CD4-positive, alpha-beta T cell (primary cell): ENCODE measurements around the gene ZNF614. TPM values are rescaled to one million over a fixed set of nuclear protein-coding genes. Genes with fewer than 3 reads are reported as not detected.
A peak's percentile ranks its signal among the peaks of the same experiment; 100 is the strongest.
"Not testable (repeated sequence)": the region's sequence is repeated elsewhere in the genome, so short reads cannot be mapped to it uniquely, and the experiment has no call there.

Source experiments
- ATAC-seq: fragments of 200-7000 bp; cut with Tn5 transposase; one replicate; pipeline ENCODE4 v1.10.0; 2022; ENCODE audit warnings: mild to moderate bottlenecking; ENCODE audit not compliant: poor library complexity
- CTCF ChIA-PET: fragments of 350-600 bp; sonication (Branson Sonifier 250); formaldehyde crosslinking; loops from one replicate; lab custom pipeline; 2021; ENCODE audit warnings: antibody characterized with exemption, inconsistent platforms; lab: Charles Lee
- POLR2A ChIA-PET: fragments of 350-600 bp; sonication (Branson Sonifier 250); formaldehyde crosslinking; loops from one replicate; lab custom pipeline; 2021; ENCODE audit warnings: antibody characterized with exemption, inconsistent platforms; lab: Charles Lee
- DNase-seq, 14 experiments: peaks; one replicate each; pipeline ENCODE4 v3.0.0-alpha.2; 2013 to 2020; ENCODE audit warnings: mixed read lengths in 2 of 14
- H3K27ac ChIP-seq, 2 donors: one replicate each; pipeline versions ENCODE4 v1.5.1 to v1.7.0; 2013; ENCODE audit warnings: low read length in 2 of 2, low read depth in 1 of 2, mild to moderate bottlenecking in 1 of 2
- H3K27me3 ChIP-seq, 2 experiments: 1 replicate in 1 of 2; 2 replicates in 1 of 2; pipeline versions ENCODE4 v1.6.1 to v1.7.0; 2013; ENCODE audit warnings: low read length in 2 of 2, control low read depth in 1 of 2, mild to moderate bottlenecking in 1 of 2, moderate library complexity in 1 of 2; ENCODE audit not compliant: insufficient read depth in 2 of 2, control insufficient read depth in 1 of 2
- H3K36me3 ChIP-seq: one replicate; pipeline ENCODE4 v1.6.1; 2013; ENCODE audit warnings: low read length, control low read depth; ENCODE audit not compliant: insufficient read depth
- H3K4me1 ChIP-seq: one replicate; pipeline ENCODE4 v1.6.1; 2013; ENCODE audit warnings: low read length, control low read depth; ENCODE audit not compliant: insufficient read depth
- H3K4me3 ChIP-seq: one replicate; pipeline ENCODE4 v1.5.1; 2013; ENCODE audit warnings: mild to moderate bottlenecking, low read length, moderate library complexity
- H3K9me3 ChIP-seq, 2 experiments: 1 replicate in 1 of 2; 2 replicates in 1 of 2; pipeline versions ENCODE4 v1.6.1 to v1.7.0; 2013; ENCODE audit warnings: low read length in 2 of 2, mild to moderate bottlenecking in 2 of 2, control low read depth in 1 of 2, moderate library complexity in 1 of 2; ENCODE audit not compliant: control insufficient read depth in 1 of 2, insufficient read depth in 1 of 2
- H3K27ac Mint-ChIP-seq: one replicate; pipeline ENCODE4 v1.8.0; 2020; ENCODE audit warnings: mixed read lengths
- H3K27me3 Mint-ChIP-seq: one replicate; pipeline ENCODE4 v1.8.0; 2021; ENCODE audit warnings: mixed read lengths
- H3K36me3 Mint-ChIP-seq: one replicate; pipeline ENCODE4 v1.8.0; 2021; ENCODE audit warnings: low read depth, mixed read lengths
- H3K4me1 Mint-ChIP-seq: one replicate; pipeline ENCODE4 v1.8.0; 2021; ENCODE audit warnings: low read depth, mixed read lengths
- H3K4me3 Mint-ChIP-seq: one replicate; pipeline ENCODE4 v1.8.0; 2020; ENCODE audit warnings: mild to moderate bottlenecking, mixed read lengths
- H3K9me3 Mint-ChIP-seq: one replicate; pipeline ENCODE4 v1.8.0; 2020; ENCODE audit warnings: mixed read lengths
- intact Hi-C, 2 experiments: fragments of 100-400 bp; cut with DNase I in 1 of 2; cut with micrococcal nuclease in 1 of 2; formaldehyde crosslinking; loops; one replicate each; pipeline versions ENCODE4 v1.15.1 to v1.9.0; 2023 to 2025; cut with DNase I, micrococcal nuclease
- total RNA-seq, 174 experiments: library from RNA in 2 of 174; stranded (reverse) in 2 of 174; gene quantifications; one replicate each; pipeline ENCODE4 v1.2.3 and lab custom pipeline; 2021 to 2026
- TF ChIP-seq, protein P1 (sequence below): fragments of 200-600 bp; IDR thresholded peaks from one replicate; pipeline ENCODE4 v1.8.0; 2022; ENCODE audit warnings: antibody characterized with exemption, mild to moderate bottlenecking

Gene ZNF614
- total RNA-seq, 2 experiments from 2014 or later: 9.7 to 10.5 TPM

DNA sequence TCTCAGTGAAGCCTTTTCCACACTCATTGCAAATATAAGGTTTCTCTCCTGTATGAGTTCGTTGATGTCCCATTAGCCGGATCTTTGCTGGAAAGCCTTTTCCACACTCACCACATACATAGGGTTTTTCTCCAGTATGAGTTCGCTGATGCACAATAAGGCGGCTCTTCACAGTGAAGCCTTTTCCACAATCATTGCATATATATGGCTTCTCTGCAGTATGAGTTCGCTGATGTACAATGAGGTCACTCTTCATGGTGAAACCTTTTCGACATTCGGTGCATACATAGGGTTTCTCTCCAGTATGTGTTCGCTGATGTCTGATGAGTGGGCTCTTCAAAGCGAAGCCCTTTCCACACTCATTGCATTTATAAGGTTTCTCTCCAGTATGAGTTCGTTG, 34.8 kb downstream of the ZNF614 start:
- ChIA-PET POLR2A (no interaction called here), CTCF (no interaction called here)
- Mint-ChIP-seq H3K4me1 (no peaks in the 10 kb centered on the region), H3K9me3 (peaks cover 26% of the 10 kb centered on the region), H3K27ac (no peak overlapping the region), H3K36me3 (peaks cover 95% of the 10 kb centered on the region), H3K4me3 (no peak overlapping the region), H3K27me3 (no peaks in the 10 kb centered on the region)
- DNase-seq: no peak
- Histone ChIP-seq H3K9me3 (peaks cover 42 to 98% of the 10 kb centered on the region in 2 experiments), H3K27me3 (no peaks in the 10 kb centered on the region), H3K36me3 (peaks cover 45% of the 10 kb centered on the region), H3K4me3 (no peak overlapping the region), H3K27ac (no peak overlapping the region), H3K4me1 (no peaks in the 10 kb centered on the region)
- no peak for ATAC-seq
- TF ChIP-seq, protein P1, sequence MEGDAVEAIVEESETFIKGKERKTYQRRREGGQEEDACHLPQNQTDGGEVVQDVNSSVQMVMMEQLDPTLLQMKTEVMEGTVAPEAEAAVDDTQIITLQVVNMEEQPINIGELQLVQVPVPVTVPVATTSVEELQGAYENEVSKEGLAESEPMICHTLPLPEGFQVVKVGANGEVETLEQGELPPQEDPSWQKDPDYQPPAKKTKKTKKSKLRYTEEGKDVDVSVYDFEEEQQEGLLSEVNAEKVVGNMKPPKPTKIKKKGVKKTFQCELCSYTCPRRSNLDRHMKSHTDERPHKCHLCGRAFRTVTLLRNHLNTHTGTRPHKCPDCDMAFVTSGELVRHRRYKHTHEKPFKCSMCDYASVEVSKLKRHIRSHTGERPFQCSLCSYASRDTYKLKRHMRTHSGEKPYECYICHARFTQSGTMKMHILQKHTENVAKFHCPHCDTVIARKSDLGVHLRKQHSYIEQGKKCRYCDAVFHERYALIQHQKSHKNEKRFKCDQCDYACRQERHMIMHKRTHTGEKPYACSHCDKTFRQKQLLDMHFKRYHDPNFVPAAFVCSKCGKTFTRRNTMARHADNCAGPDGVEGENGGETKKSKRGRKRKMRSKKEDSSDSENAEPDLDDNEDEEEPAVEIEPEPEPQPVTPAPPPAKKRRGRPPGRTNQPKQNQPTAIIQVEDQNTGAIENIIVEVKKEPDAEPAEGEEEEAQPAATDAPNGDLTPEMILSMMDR: no peak
- intact Hi-C loops: no loop called here

DNA sequence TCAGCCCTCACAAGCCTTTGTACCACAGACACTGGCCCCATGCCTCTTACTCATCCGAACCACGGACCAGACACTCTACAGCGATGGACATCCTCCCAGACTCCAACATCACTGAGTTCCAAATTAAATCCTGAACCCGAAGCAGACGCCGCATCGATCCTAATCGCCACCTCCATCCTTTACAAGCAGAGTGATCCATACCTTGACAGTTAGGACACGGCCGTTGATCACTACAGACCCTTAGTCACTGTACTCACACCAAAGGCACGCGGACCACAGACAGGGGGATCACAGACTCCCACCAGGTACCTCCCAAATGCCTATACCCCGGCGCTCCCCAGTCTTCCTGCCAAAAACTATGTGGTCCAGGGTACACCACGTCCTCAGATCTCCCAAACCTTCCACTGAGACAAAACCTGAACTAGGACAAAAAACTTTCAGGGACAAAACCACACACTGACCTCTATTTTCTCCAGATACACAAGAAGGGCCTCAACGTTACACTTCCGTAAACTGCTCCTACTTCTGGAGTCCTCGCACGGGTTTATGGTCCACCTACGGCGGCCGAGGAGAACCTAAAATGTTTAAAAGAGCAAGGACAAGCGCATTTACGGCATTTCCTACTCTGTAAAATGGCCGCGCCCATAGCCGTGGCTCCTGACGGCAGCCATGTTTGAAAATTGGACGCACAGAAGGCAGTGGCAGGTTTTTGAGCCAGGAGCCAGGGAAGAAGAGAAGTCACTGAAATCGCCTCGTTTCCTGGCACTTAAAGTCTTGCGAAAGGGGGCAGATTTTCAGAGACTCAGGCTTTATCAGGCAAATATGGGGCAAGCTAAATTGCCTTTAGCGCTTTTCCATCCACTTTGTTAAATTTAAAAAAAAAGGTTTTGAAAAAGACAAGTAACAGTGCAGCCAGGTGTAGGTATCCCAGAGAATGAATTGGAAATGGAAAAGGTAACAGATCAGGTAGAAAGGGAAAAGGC, 41.6 kb downstream of the ZNF614 start, which contains the start of gene ZNF350:
ZNF350 (minus strand) TSS at position 532 of the 983 bp plus-strand sequence. CDS start 12,480 bp downstream, outside the sequence.
- peak within 1 kb of the TSS; percentile 29 to 67 for H3K27ac ChIP-seq
- H3K4me1 Mint-ChIP-seq: peaks cover 24% of the 10 kb centered on the region
- H3K27ac Mint-ChIP-seq: peak within 1 kb of the TSS; percentile 78
- H3K27me3 ChIP-seq: no peaks in the 10 kb centered on the region
- intact Hi-C loops: loop anchor here (1.0 to 10.0 kb wide), 8 partner anchors 22 to 99 kb away; partner anchors contain the start of genes ZNF432 (in 2 of the 2), ZNF615 (in 2 of the 2), ZNF577 (in 1 of the 2) and ZNF613 (in 1 of the 2)
- TF ChIP-seq, protein P1: no peak
- peak within 1 kb of the TSS; percentile 88 for H3K4me3 ChIP-seq
- peaks cover 58 to 73% of the 10 kb centered on the region in 2 experiments for H3K9me3 ChIP-seq
- ATAC-seq (peak; percentile 99), DNase-seq (peak; percentile 76 to 97 (median 85))
- peaks cover 11% of the 10 kb centered on the region for H3K36me3 ChIP-seq
- H3K36me3 Mint-ChIP-seq: peaks cover 82% of the 10 kb centered on the region
- CTCF ChIA-PET: interaction anchor here (1.1 to 1.2 kb wide), 2 partner anchors 12 to 153 kb away, joined by 3 read pairs; partner anchors contain the start of gene ZNF616
- peaks cover 17% of the 10 kb centered on the region for H3K4me1 ChIP-seq
- peak within 1 kb of the TSS; percentile 92 for H3K4me3 Mint-ChIP-seq
- POLR2A ChIA-PET: interaction anchor here (0.9 to 1.1 kb wide), 3 partner anchors 21 to 82 kb away, joined by 3 to 4 read pairs (median 4); partner anchors contain the start of gene ZNF649
- H3K9me3 Mint-ChIP-seq: peaks cover 14% of the 10 kb centered on the region
- H3K27me3 Mint-ChIP-seq: no peaks in the 10 kb centered on the region

DNA sequence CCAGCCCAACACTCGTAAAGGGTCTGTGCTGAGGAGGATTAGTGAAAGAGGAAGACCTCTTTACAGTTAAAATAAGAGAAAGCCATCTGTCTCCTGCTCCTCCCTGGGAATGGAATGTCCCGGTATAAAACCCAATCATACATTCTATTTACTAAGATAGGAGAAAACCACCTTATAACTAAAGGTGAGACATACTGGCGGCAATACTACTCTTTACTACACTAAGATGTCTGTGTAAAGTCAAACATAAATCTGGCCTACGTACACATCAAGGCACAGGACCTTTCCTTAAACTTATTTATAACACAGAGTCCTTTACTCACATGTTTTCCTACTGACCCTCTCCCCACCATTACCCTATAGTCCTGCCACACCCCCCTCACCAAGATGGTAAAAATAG, 44.8 kb downstream of the ZNF614 start:
- Histone ChIP-seq H3K27me3 (no peaks in the 10 kb centered on the region), H3K27ac (no peak overlapping the region), H3K4me1 (peaks cover 17% of the 10 kb centered on the region), H3K9me3 (peaks cover 48 to 76% of the 10 kb centered on the region in 2 experiments), H3K4me3 (no peak overlapping the region), H3K36me3 (peaks cover 35% of the 10 kb centered on the region)
- Mint-ChIP-seq H3K27ac (no peak overlapping the region), H3K27me3 (no peaks in the 10 kb centered on the region), H3K36me3 (peaks cover 88% of the 10 kb centered on the region), H3K4me3 (peak overlapping the region; percentile 30), H3K4me1 (peaks cover 24% of the 10 kb centered on the region), H3K9me3 (peaks cover 16% of the 10 kb centered on the region)
- ChIA-PET POLR2A (no interaction called here), CTCF (no interaction called here)
- TF ChIP-seq, protein P1: no peak
- DNase-seq (no peak), ATAC-seq (no peak)
- intact Hi-C loops: loop anchor here in 1 of 2 experiments (10.0 kb wide), 1 partner anchor 79 kb away; the partner anchor contains the start of gene ZNF649

DNA sequence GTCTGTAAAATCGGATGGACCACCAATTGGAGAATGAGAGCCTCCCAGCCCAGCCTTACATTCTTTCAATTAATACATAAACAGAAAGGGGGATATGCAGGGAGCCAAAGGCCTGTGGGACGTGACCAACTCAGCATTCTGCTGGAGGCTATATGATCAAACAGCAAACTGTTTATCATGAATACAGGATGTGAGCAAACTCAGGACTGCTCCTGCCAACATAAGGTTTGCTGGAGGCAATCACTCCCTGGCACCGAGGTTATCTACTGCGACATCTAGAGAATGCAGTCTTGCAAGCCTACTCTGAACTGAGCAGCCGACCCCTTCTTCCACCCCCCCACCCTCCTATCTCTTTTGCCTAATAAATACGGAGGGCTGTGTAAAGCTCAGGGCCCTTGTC, 47.3 kb downstream of the ZNF614 start:
- ATAC-seq, POLR2A ChIA-PET, H3K4me3 Mint-ChIP-seq, H3K27me3 ChIP-seq, H3K4me1 ChIP-seq, H3K27ac ChIP-seq, H3K4me3 ChIP-seq, DNase-seq, CTCF ChIA-PET, H3K27me3 Mint-ChIP-seq, H3K27ac Mint-ChIP-seq: not testable (repeated sequence)
- Mint-ChIP-seq H3K4me1 (peaks cover 16% of the 10 kb centered on the region), H3K9me3 (peaks cover 20% of the 10 kb centered on the region), H3K36me3 (peaks cover 96% of the 10 kb centered on the region)
- peaks cover 39% of the 10 kb centered on the region for H3K36me3 ChIP-seq
- intact Hi-C loops: loop anchor here in 1 of 2 experiments (10.0 kb wide), 1 partner anchor 76 kb away; the partner anchor contains the start of gene ZNF649
- peaks cover 49 to 94% of the 10 kb centered on the region in 2 experiments for H3K9me3 ChIP-seq
